UCSD-AML1 (cell line): ENCODE measurements around the gene USP17L24.
"Not testable (repeated sequence)": the region's sequence is repeated elsewhere in the genome, so short reads cannot be mapped to it uniquely, and the experiment has no call there.

Experiments used
- DNase-seq: peaks from one replicate; lab custom pipeline; 2025; ENCODE audit not compliant: unreplicated experiment; lab: John Stamatoyannopoulos, UW

The USP17L24 gene

GRCh38 chr4:9324865-9325264, at the start of gene USP17L24:
Gene USP17L24 (plus strand): TSS chr4:9325165. CDS start chr4:9325165, 0 bp downstream.
- not testable (repeated sequence) for DNase-seq

- DNase-seq: not testable (repeated sequence)
Observed at GRCh38 chr4:9324191-9324590, 774 bp upstream of the USP17L24 start.

- not testable (repeated sequence) for DNase-seq
Observed at GRCh38 chr4:9329611-9330010, 4.6 kb downstream of the USP17L24 start, which contains the start of gene USP17L25. Gene USP17L25 (plus strand): TSS chr4:9329911. CDS start chr4:9329911, 0 bp downstream.

- DNase-seq: not testable (repeated sequence)
Observed at GRCh38 chr4:9334358-9334757, 9.4 kb downstream of the USP17L24 start, which contains the start of gene USP17L26. Gene USP17L26 (plus strand): TSS chr4:9334658. CDS start chr4:9334658, 0 bp downstream.

GRCh38 chr4:9339103-9339502, 14.1 kb downstream of the USP17L24 start, which contains the start of gene USP17L5:
Gene USP17L5 (plus strand): TSS chr4:9339403. CDS start chr4:9339403, 0 bp downstream.
- DNase-seq: not testable (repeated sequence)

GRCh38 chr4:9343848-9344247, 18.9 kb downstream of the USP17L24 start, which contains the start of gene USP17L27:
Gene USP17L27 (plus strand): TSS chr4:9344148. CDS start chr4:9344148, 0 bp downstream.
- DNase-seq: not testable (repeated sequence)

GRCh38 chr4:9348593-9348992, 23.6 kb downstream of the USP17L24 start, which contains the start of gene USP17L28:
Gene USP17L28 (plus strand): TSS chr4:9348893. CDS start chr4:9348893, 0 bp downstream.
- DNase-seq: not testable (repeated sequence)

GRCh38 chr4:9350866-9351265, 25.9 kb downstream of the USP17L24 start:
- DNase-seq: not testable (repeated sequence)

GRCh38 chr4:9353338-9353737, 28.4 kb downstream of the USP17L24 start, which contains the start of gene USP17L29:
Gene USP17L29 (plus strand): TSS chr4:9353638. CDS start chr4:9353638, 0 bp downstream.
- DNase-seq: not testable (repeated sequence)

- DNase-seq: not testable (repeated sequence)
Observed at GRCh38 chr4:9362829-9363228, 37.9 kb downstream of the USP17L24 start, which contains the start of gene USP17L30. Gene USP17L30 (plus strand): TSS chr4:9363129. CDS start chr4:9363129, 0 bp downstream.
